ENCODE data around the gene NCAPG2. TPM values are rescaled to one million over a fixed set of nuclear protein-coding genes. Genes with fewer than 3 reads are reported as not detected.

Gene NCAPG2
- polyA plus RNA-seq, 1 of the 3 experiments (the other 2 are of a cell fraction): 25.0 TPM

DNA sequence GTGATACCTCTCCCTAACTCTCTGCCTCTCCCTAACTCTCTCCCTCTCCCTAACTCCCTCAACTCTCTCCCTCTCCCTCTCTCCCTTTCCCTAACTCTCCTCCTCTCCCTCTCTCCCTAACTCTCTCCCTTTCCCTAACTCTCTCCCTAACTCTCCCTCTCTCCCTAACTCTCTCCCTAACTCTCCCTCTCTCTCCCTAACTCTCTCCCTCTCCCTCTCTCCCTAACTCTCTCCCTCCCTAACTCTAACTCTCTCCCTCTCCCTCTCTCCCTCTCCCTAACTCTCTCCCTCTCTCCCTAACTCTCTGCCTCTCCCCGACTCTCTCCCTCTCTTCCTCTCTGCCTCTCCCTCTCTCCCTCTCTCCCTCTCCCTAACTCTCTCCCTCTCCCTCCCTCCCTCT, 115.0 kb downstream of the NCAPG2 start:
- Histone ChIP-seq H4K20me1 (ENCODE audit: insufficient read depth) (no peaks in the 10 kb centered on the region), H3K36me3 (replicated peaks in 1 of 2; ENCODE audit: control insufficient read depth in 1 of 2, insufficient read depth in 2 of 2, low read length in 1 of 2) (no peaks in the 10 kb centered on the region), H3K4me1 (ENCODE audit: control insufficient read depth in 1 of 2, insufficient read depth in 2 of 2, low read depth in 1 of 2, low read length in 1 of 2) (peaks cover 0 to 18% of the 10 kb centered on the region in 2 experiments; a peak in 1 of 4 replicates), H3K4me3 (ENCODE audit: low read depth in 2 of 2, low read length in 1 of 2) (no peak overlapping the region), H3F3A (replicated peaks; ENCODE audit: insufficient read depth) (no peaks in the 10 kb centered on the region), H3K9me3 (no peaks in the 10 kb centered on the region), H3K27ac (ENCODE audit: low read depth in 2 of 2, low read length in 1 of 2) (no peak overlapping the region), H3K9me2 (no peaks in the 10 kb centered on the region), H2AFZ (ENCODE audit: low read depth) (no peak overlapping the region), H3K4me2 (no peak overlapping the region), H3K27me3 (ENCODE audit: insufficient read depth) (no peaks in the 10 kb centered on the region; the same call in 1 of the 2 replicates), H3K79me2 (ENCODE audit: insufficient read depth) (no peaks in the 10 kb centered on the region), H3K9ac (no peak overlapping the region)
- 65% methylated on average over 1 of the region's 1 CpG for WGBS (ENCODE audit: low lambda C conversion rate)
- ChIA-PET CTCF (no interaction called here), POLR2A (no interaction called here)
- TF ChIP-seq ELF1 (IDR thresholded peaks at IDR 0.05): no peak
- TF ChIP-seq, protein P1, sequence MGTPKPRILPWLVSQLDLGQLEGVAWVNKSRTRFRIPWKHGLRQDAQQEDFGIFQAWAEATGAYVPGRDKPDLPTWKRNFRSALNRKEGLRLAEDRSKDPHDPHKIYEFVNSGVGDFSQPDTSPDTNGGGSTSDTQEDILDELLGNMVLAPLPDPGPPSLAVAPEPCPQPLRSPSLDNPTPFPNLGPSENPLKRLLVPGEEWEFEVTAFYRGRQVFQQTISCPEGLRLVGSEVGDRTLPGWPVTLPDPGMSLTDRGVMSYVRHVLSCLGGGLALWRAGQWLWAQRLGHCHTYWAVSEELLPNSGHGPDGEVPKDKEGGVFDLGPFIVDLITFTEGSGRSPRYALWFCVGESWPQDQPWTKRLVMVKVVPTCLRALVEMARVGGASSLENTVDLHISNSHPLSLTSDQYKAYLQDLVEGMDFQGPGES (IDR thresholded peaks at IDR 0.05; ENCODE audit: low read depth, low read length): no peak
- TF ChIP-seq JUND (IDR thresholded peaks at IDR 0.05): no peak
- TF ChIP-seq FOSL2 (IDR thresholded peaks at IDR 0.05; ENCODE audit: borderline replicate concordance, low read depth): no peak
- DNase-seq: no peak

DNA sequence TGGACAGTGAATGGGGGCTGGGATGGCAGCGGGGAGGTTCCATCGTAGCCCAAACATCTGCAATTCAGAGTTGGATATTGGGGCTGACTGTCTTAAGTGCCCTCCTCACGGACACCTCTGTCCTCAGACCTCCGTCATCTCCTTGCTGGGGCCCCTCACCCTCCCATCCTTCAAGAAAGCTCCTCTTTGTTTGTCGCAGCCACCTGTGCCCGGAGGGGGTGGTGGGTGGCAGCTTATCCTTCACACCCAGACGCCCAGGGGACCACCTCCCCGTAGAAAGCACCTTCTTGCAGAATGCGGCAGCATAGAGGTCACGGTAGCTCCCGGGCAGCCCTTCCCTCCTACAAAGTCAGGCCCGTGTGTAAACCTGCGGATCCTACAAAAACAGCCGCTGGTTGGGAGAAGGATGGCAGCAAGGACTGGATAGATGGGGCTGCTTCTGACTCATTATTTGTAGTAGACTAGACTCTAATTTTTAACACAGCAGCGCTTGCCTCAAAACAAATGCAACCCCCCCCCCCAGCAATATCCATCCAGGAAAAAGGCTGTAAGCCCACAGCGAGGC, 115.6 kb downstream of the NCAPG2 start:
- H3K9me2 ChIP-seq: no peaks in the 10 kb centered on the region
- H3F3A ChIP-seq (replicated peaks; ENCODE audit: insufficient read depth): no peaks in the 10 kb centered on the region
- H3K9me3 ChIP-seq: no peaks in the 10 kb centered on the region
- H3K9ac ChIP-seq: no peak overlapping the region
- H3K79me2 ChIP-seq (ENCODE audit: insufficient read depth): no peaks in the 10 kb centered on the region
- H3K27ac ChIP-seq (ENCODE audit: low read depth in 2 of 2, low read length in 1 of 2): no peak overlapping the region
- H3K4me2 ChIP-seq: no peak overlapping the region
- H3K27me3 ChIP-seq (ENCODE audit: insufficient read depth): no peaks in the 10 kb centered on the region; the same call in 1 of the 2 replicates
- no peak overlapping the region for H3K4me3 ChIP-seq (ENCODE audit: low read depth in 2 of 2, low read length in 1 of 2)
- 86% methylated on average over 15 of the region's 16 CpGs for WGBS (ENCODE audit: low lambda C conversion rate)
- H3K4me1 ChIP-seq (ENCODE audit: control insufficient read depth in 1 of 2, insufficient read depth in 2 of 2, low read depth in 1 of 2, low read length in 1 of 2): peaks cover 0 to 25% of the 10 kb centered on the region in 2 experiments; a peak in 2 of 4 replicates
- no peak for TF ChIP-seq POLR2AphosphoS5 (IDR thresholded peaks at IDR 0.05; ENCODE audit: low read depth, low read length)
- no peak for TF ChIP-seq TEAD4 (IDR thresholded peaks at IDR 0.05; ENCODE audit: borderline replicate concordance, insufficient read depth)
- TF ChIP-seq EZH2phosphoT487 (IDR thresholded peaks at IDR 0.05; ENCODE audit: borderline replicate concordance, low read depth): no peak
- TF ChIP-seq RFX5 (IDR thresholded peaks at IDR 0.05; ENCODE audit: low read length): no peak
- TF ChIP-seq, protein P2, sequence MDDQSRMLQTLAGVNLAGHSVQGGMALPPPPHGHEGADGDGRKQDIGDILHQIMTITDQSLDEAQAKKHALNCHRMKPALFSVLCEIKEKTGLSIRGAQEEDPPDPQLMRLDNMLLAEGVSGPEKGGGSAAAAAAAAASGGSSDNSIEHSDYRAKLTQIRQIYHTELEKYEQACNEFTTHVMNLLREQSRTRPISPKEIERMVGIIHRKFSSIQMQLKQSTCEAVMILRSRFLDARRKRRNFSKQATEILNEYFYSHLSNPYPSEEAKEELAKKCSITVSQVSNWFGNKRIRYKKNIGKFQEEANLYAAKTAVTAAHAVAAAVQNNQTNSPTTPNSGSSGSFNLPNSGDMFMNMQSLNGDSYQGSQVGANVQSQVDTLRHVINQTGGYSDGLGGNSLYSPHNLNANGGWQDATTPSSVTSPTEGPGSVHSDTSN (IDR thresholded peaks at IDR 0.05): no peak
- no peak for TF ChIP-seq SMC3 (IDR thresholded peaks at IDR 0.05; ENCODE audit: low read depth, low read length)
- CTCF ChIA-PET: no interaction called here
- POLR2A ChIA-PET: no interaction called here
- no peak overlapping the region for H2AFZ ChIP-seq (ENCODE audit: low read depth)
- no peaks in the 10 kb centered on the region for H3K36me3 ChIP-seq (replicated peaks in 1 of 2; ENCODE audit: control insufficient read depth in 1 of 2, insufficient read depth in 2 of 2, low read length in 1 of 2)
- H4K20me1 ChIP-seq (ENCODE audit: insufficient read depth): no peaks in the 10 kb centered on the region
- no peak for DNase-seq

Data from SK-N-SH (cell line).